H9 (cell line): Measurements from ENCODE around the gene HM13. TPM values are rescaled to one million over a fixed set of nuclear protein-coding genes. Genes with fewer than 3 reads are reported as not detected.
"Not testable (repeated sequence)": the region's sequence is repeated elsewhere in the genome, so short reads cannot be mapped to it uniquely, and the experiment has no call there.

Experiments used
- DNase-seq: peaks from one replicate; pipeline ENCODE4 v3.0.0-alpha.2; 2017
- H2AFZ ChIP-seq: one replicate; pipeline ENCODE4 v1.6.1; 2013; ENCODE audit warnings: mild to moderate bottlenecking, low read length, control low read depth, moderate library complexity
- H2AK5ac ChIP-seq: 2 replicates; pipeline ENCODE4 v1.6.1; 2013; ENCODE audit warnings: low read length, control low read depth, mixed read lengths; ENCODE audit not compliant: insufficient read length
- H2BK120ac ChIP-seq: one replicate; pipeline ENCODE4 v1.6.1; 2013; ENCODE audit warnings: low read depth, mild to moderate bottlenecking, low read length, control low read depth, inconsistent platforms; ENCODE audit not compliant: poor library complexity, severe bottlenecking
- H2BK12ac ChIP-seq: 2 replicates; pipeline ENCODE4 v1.6.1; 2013; ENCODE audit warnings: low read length, control low read depth, mixed read lengths, low read depth; ENCODE audit not compliant: insufficient read length
- H2BK15ac ChIP-seq: 2 replicates; pipeline ENCODE4 v1.6.1; 2013; ENCODE audit warnings: low read depth, low read length, control low read depth
- H2BK20ac ChIP-seq: one replicate; pipeline ENCODE4 v1.6.1; 2013; ENCODE audit warnings: low read depth, mild to moderate bottlenecking, low read length, control low read depth, inconsistent platforms; ENCODE audit not compliant: poor library complexity, severe bottlenecking
- H2BK5ac ChIP-seq: 2 replicates; pipeline ENCODE4 v1.6.1; 2013; ENCODE audit warnings: low read length, control low read depth, mixed read lengths; ENCODE audit not compliant: insufficient read length
- H3K14ac ChIP-seq: 2 replicates; pipeline ENCODE4 v1.6.1; 2013; ENCODE audit warnings: low read length, control low read depth; ENCODE audit not compliant: insufficient read depth
- H3K18ac ChIP-seq: 2 replicates; pipeline ENCODE4 v1.6.1; 2013; ENCODE audit warnings: low read depth, mild to moderate bottlenecking, mixed read lengths, low read length, control low read depth; ENCODE audit not compliant: insufficient read length
- H3K23ac ChIP-seq: 2 replicates; pipeline ENCODE4 v1.6.1; 2013; ENCODE audit warnings: low read length, control low read depth, mixed read lengths, low read depth; ENCODE audit not compliant: insufficient read length
- H3K23me2 ChIP-seq: 2 replicates; pipeline ENCODE4 v1.6.1; 2013; ENCODE audit warnings: low read depth, mild to moderate bottlenecking, mixed read lengths, low read length, control low read depth; ENCODE audit not compliant: insufficient read length, poor library complexity, severe bottlenecking
- H3K27ac ChIP-seq: 2 replicates; pipeline ENCODE4 v1.5.1; 2013; ENCODE audit warnings: low read length, control low read depth, mixed read lengths, low read depth; ENCODE audit not compliant: insufficient read length
- H3K27me3 ChIP-seq: 2 replicates; pipeline ENCODE4 v1.6.1; 2013; ENCODE audit warnings: low read length, control low read depth, inconsistent platforms; ENCODE audit not compliant: insufficient read depth
- H3K4ac ChIP-seq: 2 replicates; pipeline ENCODE4 v1.6.1; 2013; ENCODE audit warnings: low read depth, mild to moderate bottlenecking, control low read depth, inconsistent platforms, low read length, moderate library complexity
- H3K4me1 ChIP-seq: 2 replicates; pipeline ENCODE4 v1.6.1; 2013; ENCODE audit warnings: low read length, control low read depth, inconsistent platforms; ENCODE audit not compliant: insufficient read depth
- H3K4me2 ChIP-seq: 2 replicates; pipeline ENCODE4 v1.6.1; 2013; ENCODE audit warnings: low read length, control low read depth, mixed read lengths; ENCODE audit not compliant: insufficient read length, insufficient read depth
- H3K56ac ChIP-seq: 2 replicates; pipeline ENCODE4 v1.6.1; 2013; ENCODE audit warnings: low read depth, mild to moderate bottlenecking, mixed read lengths, low read length, control low read depth; ENCODE audit not compliant: insufficient read length
- H3K79me1 ChIP-seq: 2 replicates; pipeline ENCODE4 v1.6.1; 2013; ENCODE audit warnings: low read depth, mild to moderate bottlenecking, moderate library complexity, low read length, control low read depth, inconsistent platforms; ENCODE audit not compliant: insufficient read depth, poor library complexity, severe bottlenecking
- H3K79me2 ChIP-seq: 2 replicates; pipeline ENCODE4 v1.6.1; 2013; ENCODE audit warnings: low read length, control low read depth, inconsistent platforms; ENCODE audit not compliant: insufficient read depth
- H3K9ac ChIP-seq: 2 replicates; pipeline ENCODE4 v1.6.1; 2013; ENCODE audit warnings: low read length, control low read depth, mixed read lengths; ENCODE audit not compliant: insufficient read length; ENCODE audit errors: extremely low read depth
- H3K9me3 ChIP-seq: one replicate; pipeline ENCODE4 v1.6.1; 2013; ENCODE audit warnings: low read depth, low read length, inconsistent platforms; ENCODE audit not compliant: control insufficient read depth
- H3T11ph ChIP-seq: one replicate; pipeline ENCODE4 v1.6.1; 2013; ENCODE audit warnings: mild to moderate bottlenecking, low read length, control low read depth, inconsistent platforms
- H4K20me1 ChIP-seq: one replicate; pipeline ENCODE4 v1.6.1; 2013; ENCODE audit not compliant: control insufficient read depth, insufficient read length, insufficient read depth
- H4K5ac ChIP-seq: 2 replicates; pipeline ENCODE4 v1.6.1; 2013; ENCODE audit warnings: low read depth, mild to moderate bottlenecking, mixed read lengths, low read length, control low read depth; ENCODE audit not compliant: insufficient read length
- H4K8ac ChIP-seq: replicated peaks from 2 replicates; pipeline ENCODE4 v1.6.1; 2013; ENCODE audit warnings: low read length, control low read depth, mixed read lengths, low read depth; ENCODE audit not compliant: insufficient read length
- H4K91ac ChIP-seq: 2 replicates; pipeline ENCODE4 v1.6.1; 2013; ENCODE audit warnings: low read depth, mild to moderate bottlenecking, moderate library complexity, mixed read lengths, low read length, control low read depth; ENCODE audit not compliant: insufficient read length
- H3K27ac Mint-ChIP-seq, 3 experiments: 2 replicates in 2 of 3; 3 replicates in 1 of 3; pipeline ENCODE4 v1.8.0; 2020 to 2021; ENCODE audit warnings: mixed read lengths in 3 of 3, mild to moderate bottlenecking in 1 of 3, moderate library complexity in 1 of 3
- H3K27me3 Mint-ChIP-seq: 2 replicates; pipeline ENCODE4 v1.8.0; 2021; ENCODE audit warnings: low read depth, mild to moderate bottlenecking, moderate library complexity, mixed read lengths
- H3K36me3 Mint-ChIP-seq, 3 experiments: 2 replicates in 2 of 3; 3 replicates in 1 of 3; pipeline ENCODE4 v1.8.0; 2020 to 2021; ENCODE audit warnings: low read depth in 3 of 3, mixed read lengths in 3 of 3; ENCODE audit not compliant: insufficient read depth in 1 of 3
- H3K4me1 Mint-ChIP-seq, 2 experiments: 2 replicates each; pipeline ENCODE4 v1.8.0; 2020; ENCODE audit warnings: mixed read lengths in 2 of 2
- H3K4me3 Mint-ChIP-seq, 2 experiments: 2 replicates in 1 of 2; 3 replicates in 1 of 2; pipeline ENCODE4 v1.8.0; 2020 to 2021; ENCODE audit warnings: mild to moderate bottlenecking in 2 of 2, mixed read lengths in 2 of 2, moderate library complexity in 1 of 2
- H3K9me3 Mint-ChIP-seq, 2 experiments: 2 replicates in 1 of 2; 3 replicates in 1 of 2; pipeline ENCODE4 v1.8.0; 2020; ENCODE audit warnings: mild to moderate bottlenecking in 2 of 2, mixed read lengths in 2 of 2, moderate library complexity in 1 of 2
- CTCF ChIP-seq: fragments of 200-600 bp; sonication (generic); conservative IDR thresholded peaks from 3 replicates; pipeline ENCODE4 v1.8.0; 2021; ENCODE audit warnings: antibody characterized with exemption, mild to moderate bottlenecking
- WGBS: extraction: QIAGEN DNeasy Blood & Tissue Kit; methylation state at CpG from one replicate; pipeline ENCODE4 v1.1.7; 2013; ENCODE audit warnings: missing lambda C conversion rate, low lambda C conversion rate, mixed read lengths; ENCODE audit not compliant: insufficient read length; ENCODE audit errors: extremely low coverage; 5-methylcytosine and 5-hydroxymethylcytosine counted together
- total RNA-seq: library from RNA; stranded (reverse); gene quantifications from 2 replicates; pipeline ENCODE4 v1.2.1, GENCODE V29; 2021

HM13 gene
- total RNA-seq, 1 experiment from 2014 or later, result 169 TPM

DNA sequence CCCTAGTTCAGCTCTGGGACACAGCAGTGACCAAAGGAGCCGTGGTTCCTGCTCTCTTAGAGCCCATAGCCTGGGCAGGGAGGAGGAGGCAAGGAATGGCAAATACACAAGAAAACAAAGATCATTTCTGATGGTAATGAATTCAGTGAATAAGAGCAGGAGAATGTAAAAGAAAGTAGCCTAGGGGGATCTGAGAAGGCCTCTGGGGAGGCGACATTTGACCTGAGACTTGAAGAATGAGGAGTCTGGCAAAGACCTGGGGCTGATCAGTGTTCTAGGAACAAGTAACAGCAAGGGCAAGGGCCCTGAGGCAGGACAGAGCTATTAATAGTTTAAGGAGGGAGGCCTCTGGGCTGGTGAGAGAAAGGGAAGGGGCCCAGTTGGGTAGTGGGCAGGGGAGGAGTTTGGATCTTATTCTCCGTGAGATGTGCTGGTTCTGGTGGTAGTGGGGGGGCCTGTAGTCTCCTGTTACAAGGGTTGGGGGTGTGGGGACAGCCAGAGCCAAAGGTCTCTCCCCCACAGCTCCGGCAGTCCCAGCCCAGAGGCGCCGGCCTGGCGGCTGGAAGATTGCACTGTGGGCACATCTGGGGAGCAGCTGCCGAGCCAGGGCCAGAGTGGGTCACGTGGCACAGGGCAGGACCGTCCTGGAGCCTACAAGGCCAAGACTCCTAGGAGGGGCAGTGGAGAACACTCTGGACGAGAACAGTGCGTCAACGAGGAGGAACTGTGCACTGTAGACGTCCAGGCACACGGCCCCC is 81.6 kb downstream of the HM13 start:
- TF ChIP-seq CTCF, result no peak
- no peak overlapping the region for H3T11ph ChIP-seq
- WGBS, result no CpG with 5 or more reads among the region's 15 CpGs
- H3K9ac ChIP-seq, result no peak overlapping the region
- Mint-ChIP-seq H3K4me1 (peaks cover 49% of the 10 kb centered on the region in 2 experiments), H3K27ac (peak overlapping the region; percentile 68 to 99 (median 99)), H3K4me3 (peak overlapping the region; percentile 36 to 66), H3K9me3 (no peaks in the 10 kb centered on the region; a peak in 2 of 5 replicates), H3K36me3 (no peaks in the 10 kb centered on the region; a peak in 1 of 7 replicates), H3K27me3 (no peaks in the 10 kb centered on the region; the same call in 1 of the 2 replicates)
- H3K4me2 ChIP-seq, result no peak overlapping the region
- no peaks in the 10 kb centered on the region for H3K79me1 ChIP-seq
- no peak overlapping the region for H3K4ac ChIP-seq
- no peak overlapping the region for H4K5ac ChIP-seq
- peak overlapping the region; percentile 4 for H2BK12ac ChIP-seq
- no peak overlapping the region for H3K56ac ChIP-seq
- no peak overlapping the region for H2BK20ac ChIP-seq
- peak; percentile 95 for DNase-seq
- no peaks in the 10 kb centered on the region for H4K20me1 ChIP-seq
- peak overlapping the region; percentile 86 for H3K18ac ChIP-seq
- no peaks in the 10 kb centered on the region for H3K9me3 ChIP-seq
- H4K91ac ChIP-seq, result no peak overlapping the region
- no peak overlapping the region for H2BK15ac ChIP-seq
- no peaks in the 10 kb centered on the region for H3K27me3 ChIP-seq
- H3K14ac ChIP-seq, result peak overlapping the region; percentile 59; the same call in 1 of the 2 replicates
- H3K23me2 ChIP-seq, result no peaks in the 10 kb centered on the region
- H3K23ac ChIP-seq, result no peak overlapping the region
- no peak overlapping the region for H2AK5ac ChIP-seq
- H3K79me2 ChIP-seq, result no peaks in the 10 kb centered on the region
- no peak overlapping the region for H2BK120ac ChIP-seq
- H2BK5ac ChIP-seq, result no peak overlapping the region
- H3K4me1 ChIP-seq, result peaks cover 7% of the 10 kb centered on the region; the same call in 1 of the 2 replicates
- no peak overlapping the region for H2AFZ ChIP-seq
- peak overlapping the region; percentile 20 for H3K27ac ChIP-seq
- no peak overlapping the region for H4K8ac ChIP-seq

- Histone ChIP-seq H3K14ac (peak overlapping the region; percentile 59; the same call in 1 of the 2 replicates), H3K27ac (peak overlapping the region; percentile 20), H2BK12ac (peak overlapping the region; percentile 4), H3K18ac (peak overlapping the region; percentile 86)
- peak overlapping the region; percentile 95 to 99 (median 99); a peak in 4 of 7 replicates for H3K27ac Mint-ChIP-seq
- H3K9me3 ChIP-seq, H3K27me3 Mint-ChIP-seq, H3K79me2 ChIP-seq, H2BK120ac ChIP-seq, H3K56ac ChIP-seq, H3K36me3 Mint-ChIP-seq, H3K9me3 Mint-ChIP-seq, H3K27me3 ChIP-seq, H4K91ac ChIP-seq, H2AFZ ChIP-seq, H3K9ac ChIP-seq, H2BK15ac ChIP-seq, H3T11ph ChIP-seq, H2AK5ac ChIP-seq, H2BK5ac ChIP-seq, H2BK20ac ChIP-seq, H3K4ac ChIP-seq, H4K5ac ChIP-seq, H3K23me2 ChIP-seq, H3K4me1 ChIP-seq, H4K8ac ChIP-seq, H4K20me1 ChIP-seq, H3K4me2 ChIP-seq, H3K4me3 Mint-ChIP-seq, H3K23ac ChIP-seq, H3K79me1 ChIP-seq, DNase-seq: not testable (repeated sequence)
- WGBS, result no CpG with 5 or more reads among the region's 4 CpGs
- peaks cover 44% of the 10 kb centered on the region in 2 experiments for H3K4me1 Mint-ChIP-seq
These were observed 82.1 kb downstream of the HM13 start for GRCh38 chr20:31596412-31596715.
